AG04449 (cell line): Measurements from ENCODE around the gene ANKS3.

Source experiments
- CTCF ChIA-PET: fragments of 350-600 bp; formaldehyde crosslinking; extraction: SDS; loops from one replicate; lab custom pipeline; 2021; ENCODE audit warnings: antibody characterized with exemption; lab: Yijun Ruan, JAX
- POLR2A ChIA-PET: fragments of 400-600, 350-600 bp; formaldehyde crosslinking; extraction: SDS; loops from one replicate; lab custom pipeline; 2020; ENCODE audit warnings: antibody characterized with exemption, inconsistent platforms; lab: Yijun Ruan, JAX
- DNase-seq: peaks from one replicate; pipeline ENCODE4 v3.0.0-alpha.2; 2010; ENCODE audit warnings: low read depth, low spot score
- H3K4me3 ChIP-seq: 2 replicates; pipeline ENCODE4 v1.5.1; 2011; ENCODE audit warnings: low read depth, mild to moderate bottlenecking, control low read depth, low read length
- TF ChIP-seq, protein P1 (sequence below): IDR thresholded peaks from one replicate; pipeline ENCODE4 v1.5.1; 2011; ENCODE audit warnings: mild to moderate bottlenecking, moderate library complexity, low read length, control low read depth, inconsistent platforms; ENCODE audit not compliant: insufficient read depth; ENCODE audit errors: missing control alignments

ANKS3 gene

DNA sequence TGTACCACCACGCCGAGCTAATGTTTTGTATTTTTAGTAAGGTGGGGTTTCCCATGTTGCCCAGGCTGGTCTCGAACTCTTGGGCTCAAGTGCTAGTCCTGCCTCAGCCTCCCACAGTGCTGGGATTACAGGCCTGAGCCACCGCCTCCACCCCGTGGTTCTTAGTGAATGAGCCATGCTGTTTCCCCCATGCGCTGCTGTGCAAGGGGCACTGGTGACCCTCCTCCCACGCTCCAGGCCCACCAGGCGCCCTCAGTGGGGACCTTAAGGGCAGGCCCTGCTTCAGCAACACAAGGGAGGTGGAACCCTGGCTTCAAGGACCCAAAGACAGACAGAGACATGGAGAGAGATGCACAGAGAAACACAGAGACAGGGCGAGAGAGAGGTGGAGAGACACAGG is 56.1 kb downstream of the ANKS3 start:
- H3K4me3 ChIP-seq: no peak overlapping the region
- TF ChIP-seq, protein P1, sequence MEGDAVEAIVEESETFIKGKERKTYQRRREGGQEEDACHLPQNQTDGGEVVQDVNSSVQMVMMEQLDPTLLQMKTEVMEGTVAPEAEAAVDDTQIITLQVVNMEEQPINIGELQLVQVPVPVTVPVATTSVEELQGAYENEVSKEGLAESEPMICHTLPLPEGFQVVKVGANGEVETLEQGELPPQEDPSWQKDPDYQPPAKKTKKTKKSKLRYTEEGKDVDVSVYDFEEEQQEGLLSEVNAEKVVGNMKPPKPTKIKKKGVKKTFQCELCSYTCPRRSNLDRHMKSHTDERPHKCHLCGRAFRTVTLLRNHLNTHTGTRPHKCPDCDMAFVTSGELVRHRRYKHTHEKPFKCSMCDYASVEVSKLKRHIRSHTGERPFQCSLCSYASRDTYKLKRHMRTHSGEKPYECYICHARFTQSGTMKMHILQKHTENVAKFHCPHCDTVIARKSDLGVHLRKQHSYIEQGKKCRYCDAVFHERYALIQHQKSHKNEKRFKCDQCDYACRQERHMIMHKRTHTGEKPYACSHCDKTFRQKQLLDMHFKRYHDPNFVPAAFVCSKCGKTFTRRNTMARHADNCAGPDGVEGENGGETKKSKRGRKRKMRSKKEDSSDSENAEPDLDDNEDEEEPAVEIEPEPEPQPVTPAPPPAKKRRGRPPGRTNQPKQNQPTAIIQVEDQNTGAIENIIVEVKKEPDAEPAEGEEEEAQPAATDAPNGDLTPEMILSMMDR: no peak
- ChIA-PET POLR2A (no interaction called here), CTCF (no interaction called here)
- no peak for DNase-seq

DNA sequence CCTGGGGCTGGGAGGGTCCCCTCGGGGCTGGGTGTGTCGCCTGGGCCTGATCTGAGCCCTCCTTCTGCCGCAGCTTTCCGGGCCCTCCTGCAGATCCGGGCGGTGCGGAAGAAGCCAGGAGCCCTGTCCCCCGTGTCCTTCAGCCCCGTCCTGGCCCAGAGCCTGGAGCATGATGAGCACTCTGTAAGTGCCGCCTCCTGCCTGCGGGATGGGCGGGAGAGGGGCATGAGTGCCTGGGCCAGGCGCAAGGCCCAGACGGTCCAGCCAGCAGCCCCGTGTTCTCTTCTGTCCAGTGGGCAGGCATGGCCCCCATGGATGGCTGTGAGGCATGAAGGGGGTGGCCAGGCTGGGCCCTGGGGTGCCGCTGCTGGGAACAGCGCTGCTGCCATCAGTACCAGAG is 56.7 kb downstream of the ANKS3 start:
- H3K4me3 ChIP-seq: no peak overlapping the region
- CTCF ChIA-PET: no interaction called here
- POLR2A ChIA-PET: no interaction called here
- TF ChIP-seq, protein P1: no peak
- no peak for DNase-seq

GRCh38 chr16:4676831-4677230 is 57.2 kb downstream of the ANKS3 start:
- ChIA-PET CTCF (no interaction called here), POLR2A (no interaction called here)
- no peak for DNase-seq
- TF ChIP-seq, protein P1: no peak
- no peak overlapping the region for H3K4me3 ChIP-seq

- no peak for DNase-seq
- no peak overlapping the region for H3K4me3 ChIP-seq
- ChIA-PET CTCF (interaction anchor here (0.5 to 1.2 kb wide), 2 partner anchors 16 to 17 kb away, joined by 3 read pairs; no protein-coding TSS in a partner anchor), POLR2A (no interaction called here)
- TF ChIP-seq, protein P1: no peak
Observed at GRCh38 chr16:4675864-4676786, 57.9 kb downstream of the ANKS3 start.

DNA sequence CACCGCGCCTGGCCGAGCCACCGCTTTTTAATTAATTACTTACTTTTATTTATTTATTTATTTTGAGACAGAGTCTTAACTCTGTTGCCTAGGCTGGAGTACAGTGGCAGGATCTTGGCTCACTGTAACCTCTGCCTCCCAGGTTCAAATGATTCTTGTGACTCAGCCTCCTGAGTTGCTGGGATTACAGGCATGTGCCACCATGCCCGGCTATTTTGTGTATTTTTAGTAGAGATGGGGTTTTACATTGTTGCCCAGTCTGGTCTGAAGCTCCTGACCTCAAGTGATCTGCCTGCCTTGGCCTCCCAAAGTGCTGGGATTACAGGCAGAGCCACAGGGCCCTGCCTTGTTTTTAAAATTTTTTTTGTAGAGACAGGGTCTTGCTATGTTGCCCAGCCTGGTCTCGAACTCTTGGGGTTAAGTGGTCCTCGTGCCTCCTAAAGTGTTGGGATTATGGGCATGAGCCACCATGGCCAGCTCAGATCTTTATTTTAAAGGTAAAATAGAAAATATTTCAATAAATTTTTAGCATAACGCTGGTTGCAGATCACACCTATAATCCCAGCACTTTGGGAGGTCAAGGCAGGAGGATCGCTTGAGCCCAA is 59.0 kb downstream of the ANKS3 start:
- ChIA-PET CTCF (no interaction called here), POLR2A (no interaction called here)
- no peak for DNase-seq
- H3K4me3 ChIP-seq: no peak overlapping the region
- TF ChIP-seq, protein P1: no peak

GRCh38 chr16:4673387-4674046 is 60.6 kb downstream of the ANKS3 start:
- H3K4me3 ChIP-seq: no peak overlapping the region
- ChIA-PET POLR2A (no interaction called here), CTCF (interaction anchor here (0.9 kb wide), 1 partner anchor 49 kb away, joined by 3 read pairs; the partner anchor contains the start of gene MGRN1)
- TF ChIP-seq, protein P1: no peak
- no peak for DNase-seq
